Colonic mucosa (tissue), 4 donors: ENCODE measurements around the gene CTF1. TPM values are rescaled to one million over a fixed set of nuclear protein-coding genes. Genes with fewer than 3 reads are reported as not detected.
"Not testable (repeated sequence)": the region's sequence is repeated elsewhere in the genome, so short reads cannot be mapped to it uniquely, and the experiment has no call there.

ENCODE experiments used
- DNase-seq: peaks from one replicate; pipeline ENCODE4 v3.0.0-alpha.2; 2020
- H3K27ac ChIP-seq: fragments of 200-600 bp; one replicate; pipeline ENCODE4 v1.8.0; 2021
- H3K27me3 ChIP-seq: fragments of 200-600 bp; one replicate; pipeline ENCODE4 v1.8.0; 2021
- H3K36me3 ChIP-seq: fragments of 200-600 bp; one replicate; pipeline ENCODE4 v1.8.0; 2021
- H3K4me1 ChIP-seq: fragments of 200-600 bp; one replicate; pipeline ENCODE4 v1.8.0; 2021; ENCODE audit warnings: mild to moderate bottlenecking
- H3K4me3 ChIP-seq: fragments of 200-600 bp; one replicate; pipeline ENCODE4 v1.8.0; 2021
- H3K9ac ChIP-seq, 2 donors: one replicate each; pipeline ENCODE4 v1.7.0; 2013; ENCODE audit warnings: control low read depth in 2 of 2, low read depth in 2 of 2, low read length in 2 of 2
- H3K9me3 ChIP-seq: fragments of 200-600 bp; one replicate; pipeline ENCODE4 v1.8.0; 2021
- CTCF ChIP-seq: fragments of 200-600 bp; IDR thresholded peaks from one replicate; pipeline ENCODE4 v1.8.0; 2022; ENCODE audit warnings: antibody characterized with exemption, mild to moderate bottlenecking
- intact Hi-C: fragments of 100-400 bp; cut with DNase I; formaldehyde crosslinking; loops from one replicate; pipeline ENCODE4 v1.14.1; 2022
- total RNA-seq, 2 donors: library from RNA; stranded (reverse); fragmentation: NEBNext Ultra II Directional in 1 of 2; extraction: Animal tissue kit (Norgen Biotek cat#: 25700) in 1 of 2; gene quantifications; one replicate each; pipeline ENCODE4 v1.2.1, GENCODE V29; 2021
- donor health status: healthy.
- donor health status: DM: no; HTN: no; CAD: no.
- donor health status: DM: no; HTN: no; CAD: no.

CTF1 gene
- total RNA-seq, 2 donors from 2014 or later: 0.72 to 1.6 TPM

- H3K9me3 ChIP-seq: no peaks in the 10 kb centered on the region
- H3K36me3 ChIP-seq: no peaks in the 10 kb centered on the region
- no peak for DNase-seq
- no peak overlapping the region for H3K9ac ChIP-seq
- H3K4me3 ChIP-seq: no peak overlapping the region
- no peak overlapping the region for H3K27ac ChIP-seq
- H3K4me1 ChIP-seq: no peaks in the 10 kb centered on the region
- no peaks in the 10 kb centered on the region for H3K27me3 ChIP-seq
- intact Hi-C loops: no loop called here
- TF ChIP-seq CTCF: no peak
Measured at GRCh38 chr16:30929167-30929566, 32.8 kb downstream of the CTF1 start.

- H3K9me3 ChIP-seq: no peaks in the 10 kb centered on the region
- no peaks in the 10 kb centered on the region for H3K4me1 ChIP-seq
Measured at GRCh38 chr16:30930160-30930571, 33.8 kb downstream of the CTF1 start.

GRCh38 chr16:30931068-30931650, 34.7 kb downstream of the CTF1 start:
- Histone ChIP-seq H3K36me3 (no peaks in the 10 kb centered on the region), H3K9me3 (no peaks in the 10 kb centered on the region), H3K4me3 (no peak overlapping the region), H3K27me3 (no peaks in the 10 kb centered on the region), H3K4me1 (no peaks in the 10 kb centered on the region), H3K9ac (no peak overlapping the region), H3K27ac (no peak overlapping the region)
- intact Hi-C loops: no loop called here
- no peak for TF ChIP-seq CTCF
- no peak for DNase-seq

More at GRCh38 chr16:30930160-30930571, 33.8 kb downstream of the CTF1 start:
- H3K4me3 ChIP-seq: no peak overlapping the region
- DNase-seq: no peak
- TF ChIP-seq CTCF: no peak
- intact Hi-C loops: no loop called here
- H3K27me3 ChIP-seq: no peaks in the 10 kb centered on the region
- no peaks in the 10 kb centered on the region for H3K36me3 ChIP-seq
- H3K27ac ChIP-seq: no peak overlapping the region
- H3K9ac ChIP-seq: no peak overlapping the region

- Histone ChIP-seq H3K27ac (no peak overlapping the region), H3K4me3 (no peak overlapping the region), H3K9me3 (no peaks in the 10 kb centered on the region), H3K9ac (no peak overlapping the region), H3K36me3 (no peaks in the 10 kb centered on the region), H3K4me1 (no peaks in the 10 kb centered on the region), H3K27me3 (no peaks in the 10 kb centered on the region)
- peak; percentile 13 for TF ChIP-seq CTCF
- intact Hi-C loops: no loop called here
- peak; percentile 52 for DNase-seq
Measured at GRCh38 chr16:30934827-30935557, 38.6 kb downstream of the CTF1 start.

GRCh38 chr16:30937692-30938091, 41.3 kb downstream of the CTF1 start:
- H3K27me3 ChIP-seq: no peaks in the 10 kb centered on the region
- intact Hi-C loops: no loop called here
- TF ChIP-seq CTCF: no peak
- H3K4me3 ChIP-seq: no peak overlapping the region
- no peaks in the 10 kb centered on the region for H3K9me3 ChIP-seq
- H3K9ac ChIP-seq: no peak overlapping the region
- DNase-seq: no peak
- no peaks in the 10 kb centered on the region for H3K36me3 ChIP-seq
- H3K27ac ChIP-seq: no peak overlapping the region
- H3K4me1 ChIP-seq: peaks cover 7% of the 10 kb centered on the region

GRCh38 chr16:30939571-30939970, 43.2 kb downstream of the CTF1 start:
- H3K27ac ChIP-seq, H3K9me3 ChIP-seq, DNase-seq, H3K9ac ChIP-seq, H3K4me3 ChIP-seq, H3K36me3 ChIP-seq, H3K27me3 ChIP-seq, intact Hi-C loops: not testable (repeated sequence)
- H3K4me1 ChIP-seq: peaks cover 10% of the 10 kb centered on the region
